Measurements from ENCODE around the gene FGF3. TPM values are rescaled to one million over a fixed set of nuclear protein-coding genes. Genes with fewer than 3 reads are reported as not detected.
"Not testable (repeated sequence)": the region's sequence is repeated elsewhere in the genome, so short reads cannot be mapped to it uniquely, and the experiment has no call there.

Gene FGF3
- total RNA-seq, 1 donor from 2014 or later: not detected

DNA sequence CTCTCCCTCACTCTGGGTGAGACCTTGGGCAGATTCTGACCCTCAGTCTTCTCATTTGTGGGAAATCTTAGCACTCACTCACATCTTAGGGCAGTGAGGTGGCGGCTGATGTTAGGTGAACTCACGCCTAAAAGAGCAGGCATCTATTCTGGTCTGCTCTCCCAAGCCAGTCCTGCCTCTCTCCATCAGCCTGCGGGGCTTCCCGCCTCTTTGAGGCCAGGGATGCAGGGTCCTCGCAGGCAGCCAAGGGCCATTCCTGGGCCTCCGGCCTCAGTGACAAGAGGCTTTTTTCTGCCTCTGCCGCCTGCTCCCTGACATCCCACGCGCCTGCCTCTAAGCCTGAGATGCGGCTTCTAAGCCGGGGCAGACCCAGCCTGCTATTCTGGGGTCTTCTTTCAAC lies 30.3 kb downstream of the FGF3 start:
- DNase-seq: no peak
- intact Hi-C loops (cut with DNase I): no loop called here
- no peak for ATAC-seq (ENCODE audit: poor library complexity)

DNA sequence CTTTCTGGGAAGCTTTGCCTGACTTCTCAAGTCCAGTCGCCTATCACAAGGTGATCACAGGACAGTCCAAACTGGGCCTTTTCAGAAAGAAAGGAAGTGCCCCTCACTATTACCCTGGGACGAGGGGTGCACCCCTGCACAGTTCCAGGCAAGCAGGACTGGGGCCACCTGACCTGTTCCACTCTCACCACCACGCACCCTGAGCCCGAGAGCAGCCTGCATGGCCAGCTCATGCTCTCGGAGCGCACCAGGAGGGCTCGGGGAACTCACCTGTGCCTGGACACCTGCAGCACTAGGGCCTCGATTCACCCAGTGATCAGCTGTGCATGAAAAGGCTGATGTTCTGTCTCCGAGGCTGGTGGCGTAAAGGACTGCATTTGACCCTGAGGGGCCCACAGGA lies 31.3 kb downstream of the FGF3 start:
- intact Hi-C loops (cut with DNase I): no loop called here
- ATAC-seq (ENCODE audit: poor library complexity) (no peak), DNase-seq (no peak)

DNA sequence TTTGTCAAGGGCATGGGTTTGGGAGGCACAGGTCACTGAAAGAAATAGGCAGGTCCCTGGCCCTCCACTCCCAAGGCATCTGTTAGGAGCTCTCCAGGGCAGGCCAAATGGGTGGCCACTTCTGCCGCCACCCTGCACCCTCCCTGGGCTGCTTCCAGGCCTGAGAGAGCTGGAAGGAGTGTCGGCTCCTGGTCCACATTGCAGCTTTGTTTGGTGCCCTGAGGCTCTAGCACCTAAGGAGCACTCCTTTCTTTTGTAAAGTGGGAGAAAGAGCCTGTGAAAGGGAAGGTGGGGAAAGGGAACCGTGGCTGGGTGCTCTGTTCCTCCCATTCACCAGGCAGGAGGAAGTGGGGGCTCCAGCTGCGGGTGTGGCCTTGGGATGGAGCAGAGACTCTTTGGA lies 31.8 kb downstream of the FGF3 start:
- DNase-seq: no peak
- no peak for ATAC-seq (ENCODE audit: poor library complexity)
- intact Hi-C loops (cut with DNase I): no loop called here

DNA sequence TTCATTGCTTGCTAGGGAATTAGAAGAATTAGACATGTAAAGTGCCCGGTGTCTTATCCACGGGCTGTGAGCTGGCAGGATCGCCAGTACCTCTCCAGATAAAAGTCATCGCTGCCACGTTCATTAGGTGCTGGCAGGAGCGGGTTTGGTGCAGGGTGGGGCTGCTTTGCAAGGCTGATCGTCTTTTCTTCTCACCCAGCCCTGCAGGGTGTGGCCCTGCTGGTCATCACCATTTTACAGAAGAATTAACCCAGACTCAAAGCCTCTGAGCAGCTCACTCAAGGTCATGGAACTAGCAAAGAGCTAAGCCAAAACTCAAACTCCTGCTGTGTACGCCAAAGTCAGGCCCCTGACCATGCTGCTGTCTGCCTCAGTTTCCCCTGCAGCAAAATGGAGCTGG lies 38.0 kb downstream of the FGF3 start:
- DNase-seq (no peak), ATAC-seq (ENCODE audit: poor library complexity) (no peak)
- intact Hi-C loops (cut with DNase I): no loop called here

- intact Hi-C loops (cut with DNase I): no loop called here
- DNase-seq: no peak
- no peak for ATAC-seq (ENCODE audit: poor library complexity)
These were observed 40.8 kb downstream of the FGF3 start for GRCh38 chr11:69778373-69778772.

DNA sequence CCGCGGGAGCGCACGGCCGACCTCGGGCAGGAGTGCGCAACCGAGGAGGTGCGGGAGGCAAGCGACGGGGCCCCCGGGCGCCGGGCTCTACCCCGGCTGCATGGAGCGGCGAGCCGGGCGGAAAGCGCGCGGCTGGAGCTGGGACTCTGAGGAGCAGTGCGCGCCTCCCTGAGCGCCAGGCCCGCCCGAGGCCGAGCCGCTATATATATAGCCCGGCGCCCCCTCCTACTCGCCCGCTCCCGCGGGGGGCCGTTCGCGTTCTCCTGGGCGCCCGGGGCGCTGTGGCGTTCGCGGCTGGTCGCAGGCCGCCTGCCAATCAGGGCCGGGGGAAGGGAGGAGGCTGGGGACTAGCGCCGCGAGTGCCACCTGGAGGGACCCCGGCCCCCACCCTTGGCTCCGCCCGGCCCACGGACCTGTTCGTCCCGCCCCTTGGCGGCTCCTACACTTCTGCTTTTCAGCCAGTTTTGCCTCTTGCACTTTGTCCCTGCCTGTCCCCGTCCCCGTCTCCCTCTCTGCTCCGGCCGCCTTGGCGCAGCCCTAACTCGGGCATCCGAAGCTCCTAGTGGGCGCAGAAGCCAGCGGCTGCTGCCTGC lies 44.0 kb downstream of the FGF3 start, which contains the start of gene FGF4:
Gene FGF4 (minus strand): TSS at position 179 of the 593 bp plus-strand sequence. CDS start 257 bp downstream, outside the sequence.
- DNase-seq (no peak), ATAC-seq (ENCODE audit: poor library complexity) (no peak)
- intact Hi-C loops (cut with DNase I): no loop called here

DNA sequence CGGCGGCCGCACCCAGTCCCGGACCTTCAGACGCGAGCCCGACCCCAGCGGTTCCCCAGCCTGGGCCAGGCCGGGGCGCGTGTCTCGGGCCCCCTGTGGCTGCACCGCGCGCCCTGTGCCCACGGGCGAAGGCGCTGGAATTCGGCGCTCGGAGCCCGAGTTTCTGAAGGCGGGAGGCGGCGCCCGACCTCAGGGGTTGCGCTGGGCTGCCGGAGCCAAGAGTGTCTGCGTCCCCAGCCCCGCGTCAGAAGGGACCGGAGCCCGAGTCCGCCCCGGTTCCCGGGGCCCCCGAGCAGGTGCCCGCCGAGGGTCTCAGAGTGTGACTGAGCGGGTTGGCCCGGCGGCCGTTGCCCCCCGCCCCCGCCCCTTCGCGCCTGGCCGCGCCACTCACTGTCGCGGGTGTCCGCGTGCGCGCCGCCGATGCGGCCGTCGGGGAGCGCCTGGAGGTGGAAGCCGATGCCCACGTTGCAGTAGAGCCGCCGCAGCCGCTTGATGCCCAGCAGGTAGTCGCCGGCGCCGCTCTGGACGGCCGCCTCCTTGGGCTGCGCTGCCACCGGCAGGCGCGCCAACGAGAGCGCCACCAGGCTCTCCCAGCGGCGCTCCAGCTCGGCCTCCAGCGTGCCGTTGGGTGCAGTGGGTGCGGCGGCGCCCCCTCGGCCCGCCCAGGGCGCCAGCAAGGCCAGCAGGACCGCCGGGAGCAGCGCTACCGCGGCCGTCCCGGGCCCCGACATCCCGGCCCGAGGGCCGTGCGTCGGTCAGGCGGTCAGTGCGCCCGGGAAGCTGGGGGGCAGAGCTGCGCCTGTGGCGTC lies 44.7 kb downstream of the FGF3 start:
- intact Hi-C loops (cut with DNase I): no loop called here
- no peak for DNase-seq
- ATAC-seq (ENCODE audit: poor library complexity): no peak

DNA sequence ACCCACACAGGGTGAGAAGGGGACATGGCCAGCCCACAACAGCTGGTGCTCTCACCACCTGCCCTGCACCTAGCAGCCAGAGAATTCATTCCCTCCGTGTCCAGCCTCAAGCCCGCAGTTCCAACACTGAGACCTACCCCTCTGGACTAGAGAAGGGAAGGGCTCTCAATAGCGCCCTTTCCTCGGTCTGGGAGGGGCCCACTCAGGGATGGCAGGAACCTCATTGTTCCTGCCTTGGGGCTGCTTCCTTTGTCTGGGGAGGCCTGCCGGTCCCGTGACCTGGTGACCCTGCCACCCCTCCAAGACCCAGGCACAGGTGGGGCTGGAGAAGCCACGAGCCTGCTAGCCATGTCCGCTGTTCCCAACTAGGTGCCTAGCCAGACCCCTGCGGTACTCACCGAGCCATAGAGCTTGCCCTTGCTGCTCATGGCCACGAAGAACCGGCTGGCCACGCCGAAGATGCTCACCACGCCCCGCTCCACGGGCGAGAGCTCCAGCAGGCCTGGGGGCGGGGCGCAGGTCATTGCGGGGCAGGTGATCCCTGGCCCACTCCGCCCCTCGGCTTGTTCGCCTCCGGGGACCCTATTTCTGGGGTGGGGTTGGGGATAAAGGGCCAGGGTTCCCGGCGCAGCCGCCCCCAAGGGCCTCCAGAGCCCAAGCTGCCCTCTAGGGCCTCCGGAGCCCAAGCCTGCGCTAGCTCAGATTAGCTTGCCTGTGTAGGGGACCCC lies 45.4 kb downstream of the FGF3 start:
- ATAC-seq (ENCODE audit: poor library complexity): no peak
- DNase-seq: no peak
- intact Hi-C loops (cut with DNase I): no loop called here

DNA sequence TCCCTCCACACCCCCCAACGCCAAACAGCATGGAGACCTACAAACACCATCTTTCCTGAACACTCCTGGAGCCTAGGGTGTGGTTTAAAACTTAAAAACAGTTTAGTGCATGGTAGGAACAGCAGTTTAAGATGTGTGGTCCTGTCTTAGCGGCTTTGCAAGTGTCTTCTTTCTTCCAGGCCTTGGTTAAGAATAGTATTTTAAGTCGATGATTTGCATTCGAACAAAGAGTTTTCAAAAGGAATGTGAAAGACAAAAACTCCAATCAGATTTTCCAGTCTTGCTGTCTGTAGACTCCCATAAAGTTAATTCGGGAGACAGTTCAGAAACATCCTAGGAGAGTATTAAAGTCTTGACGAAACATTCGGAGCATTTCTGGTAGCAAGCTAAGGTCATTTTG lies 47.8 kb downstream of the FGF3 start:
- DNase-seq (no peak), ATAC-seq (ENCODE audit: poor library complexity) (no peak)
- intact Hi-C loops (cut with DNase I): no loop called here

- ATAC-seq (ENCODE audit: poor library complexity) (no peak), DNase-seq (no peak)
- intact Hi-C loops (cut with DNase I): no loop called here
These were observed 48.7 kb downstream of the FGF3 start for GRCh38 chr11:69770540-69770939.

- DNase-seq (no peak), ATAC-seq (ENCODE audit: poor library complexity) (no peak)
- intact Hi-C loops (cut with DNase I): no loop called here
These were observed 53.7 kb downstream of the FGF3 start for GRCh38 chr11:69765498-69765995.

GRCh38 chr11:69764918-69765317 lies 54.3 kb downstream of the FGF3 start:
- ATAC-seq (ENCODE audit: poor library complexity); intact Hi-C loops (cut with DNase I): not testable (repeated sequence)

GRCh38 chr11:69760319-69760718 lies 58.9 kb downstream of the FGF3 start:
- intact Hi-C loops (cut with DNase I): no loop called here
- ATAC-seq (ENCODE audit: poor library complexity) (no peak), DNase-seq (no peak)

More at GRCh38 chr11:69764918-69765317, 54.3 kb downstream of the FGF3 start:
- DNase-seq: not testable (repeated sequence)

Other genes starting within 250 kb of the FGF3 start
- 136 TPM for gene CCND1, start 178.3 kb downstream of the FGF3 start, total RNA-seq
- 7.3 TPM for gene LTO1, start 144.1 kb downstream of the FGF3 start, total RNA-seq
- not detected for gene FGF19, start 115.4 kb downstream of the FGF3 start, total RNA-seq
- not detected for gene FGF4, start 44.1 kb downstream of the FGF3 start, total RNA-seq